ENCODE results near the gene PLK1. TPM values are rescaled to one million over a fixed set of nuclear protein-coding genes. Genes with fewer than 3 reads are reported as not detected.
A peak's percentile ranks its signal among the peaks of the same experiment; 100 is the strongest.

The PLK1 gene
- total and polyA plus RNA-seq, 2 experiments from 2014 or later, result 69.0 to 141 TPM

DNA sequence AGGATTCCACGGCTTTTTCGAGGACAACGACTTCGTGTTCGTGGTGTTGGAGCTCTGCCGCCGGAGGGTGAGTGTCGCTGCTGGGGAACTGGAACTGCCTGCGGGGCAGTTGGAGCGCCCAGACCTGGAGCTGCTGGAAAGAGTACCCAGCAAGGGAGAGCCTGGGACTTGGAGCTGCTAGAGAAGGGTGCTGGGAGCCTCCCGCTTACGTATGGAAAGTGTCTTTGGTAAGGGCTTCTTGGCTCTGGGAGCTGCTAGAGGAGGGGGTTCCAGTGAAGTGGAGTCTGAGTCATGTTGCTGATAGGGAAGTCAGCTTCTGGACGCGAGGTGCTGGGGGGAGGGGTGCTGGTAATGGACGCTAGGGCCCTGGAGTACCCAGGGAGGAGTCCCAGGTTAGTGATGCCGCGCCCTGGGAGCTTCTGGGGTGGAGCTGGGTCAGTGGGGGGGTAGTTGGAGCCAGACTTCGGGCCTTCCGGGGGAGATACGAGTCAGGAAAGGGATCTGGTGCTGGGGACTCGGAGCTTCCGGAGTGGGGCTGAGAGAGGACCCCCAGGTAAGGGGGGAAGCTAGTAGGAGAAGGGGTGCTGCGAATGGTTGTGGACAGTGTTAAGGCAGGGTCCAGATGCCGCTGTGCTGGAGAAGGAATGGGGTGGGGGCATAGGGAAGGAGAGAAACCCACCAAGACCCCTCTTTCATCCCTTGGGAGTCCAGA lies 741 bp downstream of the PLK1 start:
- peaks cover 13% of the 10 kb centered on the region; the same call in 1 of the 2 replicates for H3K4me1 ChIP-seq (ENCODE audit: insufficient read depth)
- no peaks in the 10 kb centered on the region for H3K27me3 ChIP-seq (ENCODE audit: insufficient read depth)
- peaks cover 25% of the 10 kb centered on the region; the same call in 1 of the 2 replicates for H3F3A ChIP-seq (replicated peaks; ENCODE audit: low read depth)
- peaks cover 52% of the 10 kb centered on the region for H3K36me3 Mint-ChIP-seq (ENCODE audit: low read depth)
- H3K27ac Mint-ChIP-seq, result peak overlapping the region; percentile 97
- peaks cover 24% of the 10 kb centered on the region for H4K20me1 ChIP-seq (replicated peaks; ENCODE audit: insufficient read depth)
- peak; percentile 77 for DNase-seq (ENCODE audit: low spot score)
- H3K4me3 ChIP-seq, result peak overlapping the region; percentile 100
- H3K4me3 Mint-ChIP-seq, result peak overlapping the region; percentile 98
- peaks cover 44% of the 10 kb centered on the region for H3K79me2 ChIP-seq (replicated peaks; ENCODE audit: insufficient read depth)
- H3K4me2 ChIP-seq, result peak overlapping the region; percentile 95
- H2AFZ ChIP-seq, result peak overlapping the region; percentile 6; the same call in 1 of the 2 replicates
- peak overlapping the region; percentile 78 for H3K27ac ChIP-seq (ENCODE audit: low read depth)
- peak; percentile 63 for ATAC-seq
- H3K27me3 Mint-ChIP-seq (ENCODE audit: insufficient read depth, low read depth, poor library complexity), result peaks cover 18% of the 10 kb centered on the region
- H3K4me1 Mint-ChIP-seq, result peaks cover 16% of the 10 kb centered on the region
- no peaks in the 10 kb centered on the region for H3K9me3 Mint-ChIP-seq
- no peaks in the 10 kb centered on the region for H3K9me2 ChIP-seq (ENCODE audit: insufficient read depth)
- peaks cover 35% of the 10 kb centered on the region for H3K36me3 ChIP-seq (ENCODE audit: insufficient read depth)
- TF ChIP-seq CREB1 (CRISPR knock-in tag; IDR thresholded peaks at IDR 0.05; ENCODE audit: low read depth) (0 out of 2 replicates have a peak, but pooled peaks have one; percentile 20), EZH2 (IDR thresholded peaks at IDR 0.05; ENCODE audit: low read depth, unreplicated experiment) (no peak)

DNA sequence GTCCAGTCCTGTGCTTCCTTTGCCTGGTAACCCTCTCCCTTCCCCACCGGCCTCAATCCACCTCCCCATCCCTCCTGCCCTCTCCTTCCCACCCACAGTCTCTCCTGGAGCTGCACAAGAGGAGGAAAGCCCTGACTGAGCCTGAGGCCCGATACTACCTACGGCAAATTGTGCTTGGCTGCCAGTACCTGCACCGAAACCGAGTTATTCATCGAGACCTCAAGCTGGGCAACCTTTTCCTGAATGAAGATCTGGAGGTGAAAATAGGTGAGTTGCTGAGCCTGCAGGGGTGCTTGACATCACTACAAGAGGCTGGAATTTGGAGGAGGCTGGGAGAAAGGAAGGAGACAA lies 1.3 kb downstream of the PLK1 start:
- H3K4me3 Mint-ChIP-seq, result peak overlapping the region; percentile 98
- peaks cover 18% of the 10 kb centered on the region for H3K27me3 Mint-ChIP-seq (ENCODE audit: insufficient read depth, low read depth, poor library complexity)
- ATAC-seq, result peak; percentile 6
- DNase-seq (ENCODE audit: low spot score), result peak; percentile 24
- Histone ChIP-seq H2AFZ (no peak overlapping the region), H3K4me2 (peak overlapping the region; percentile 95), H4K20me1 (replicated peaks; ENCODE audit: insufficient read depth) (peaks cover 24% of the 10 kb centered on the region), H3K36me3 (ENCODE audit: insufficient read depth) (peaks cover 40% of the 10 kb centered on the region), H3F3A (replicated peaks; ENCODE audit: low read depth) (peaks cover 25% of the 10 kb centered on the region; the same call in 1 of the 2 replicates), H3K79me2 (replicated peaks; ENCODE audit: insufficient read depth) (peaks cover 45% of the 10 kb centered on the region), H3K4me3 (peak overlapping the region; percentile 100), H3K4me1 (ENCODE audit: insufficient read depth) (peaks cover 13% of the 10 kb centered on the region; the same call in 1 of the 2 replicates), H3K9me2 (ENCODE audit: insufficient read depth) (no peaks in the 10 kb centered on the region), H3K27ac (ENCODE audit: low read depth) (no peak overlapping the region), H3K27me3 (ENCODE audit: insufficient read depth) (no peaks in the 10 kb centered on the region)
- TF ChIP-seq CREB1 (CRISPR knock-in tag; IDR thresholded peaks at IDR 0.05; ENCODE audit: low read depth) (no peak), NANOG (IDR thresholded peaks at IDR 0.05; ENCODE audit: borderline replicate concordance) (no peak), EZH2 (IDR thresholded peaks at IDR 0.05; ENCODE audit: low read depth, unreplicated experiment) (no peak), STAT1 (IDR thresholded peaks at IDR 0.05; ENCODE audit: unreplicated experiment) (no peak), ZNF331 (CRISPR knock-in tag; IDR thresholded peaks at IDR 0.05; ENCODE audit: low read depth) (no peak)
- TF ChIP-seq, protein P1, sequence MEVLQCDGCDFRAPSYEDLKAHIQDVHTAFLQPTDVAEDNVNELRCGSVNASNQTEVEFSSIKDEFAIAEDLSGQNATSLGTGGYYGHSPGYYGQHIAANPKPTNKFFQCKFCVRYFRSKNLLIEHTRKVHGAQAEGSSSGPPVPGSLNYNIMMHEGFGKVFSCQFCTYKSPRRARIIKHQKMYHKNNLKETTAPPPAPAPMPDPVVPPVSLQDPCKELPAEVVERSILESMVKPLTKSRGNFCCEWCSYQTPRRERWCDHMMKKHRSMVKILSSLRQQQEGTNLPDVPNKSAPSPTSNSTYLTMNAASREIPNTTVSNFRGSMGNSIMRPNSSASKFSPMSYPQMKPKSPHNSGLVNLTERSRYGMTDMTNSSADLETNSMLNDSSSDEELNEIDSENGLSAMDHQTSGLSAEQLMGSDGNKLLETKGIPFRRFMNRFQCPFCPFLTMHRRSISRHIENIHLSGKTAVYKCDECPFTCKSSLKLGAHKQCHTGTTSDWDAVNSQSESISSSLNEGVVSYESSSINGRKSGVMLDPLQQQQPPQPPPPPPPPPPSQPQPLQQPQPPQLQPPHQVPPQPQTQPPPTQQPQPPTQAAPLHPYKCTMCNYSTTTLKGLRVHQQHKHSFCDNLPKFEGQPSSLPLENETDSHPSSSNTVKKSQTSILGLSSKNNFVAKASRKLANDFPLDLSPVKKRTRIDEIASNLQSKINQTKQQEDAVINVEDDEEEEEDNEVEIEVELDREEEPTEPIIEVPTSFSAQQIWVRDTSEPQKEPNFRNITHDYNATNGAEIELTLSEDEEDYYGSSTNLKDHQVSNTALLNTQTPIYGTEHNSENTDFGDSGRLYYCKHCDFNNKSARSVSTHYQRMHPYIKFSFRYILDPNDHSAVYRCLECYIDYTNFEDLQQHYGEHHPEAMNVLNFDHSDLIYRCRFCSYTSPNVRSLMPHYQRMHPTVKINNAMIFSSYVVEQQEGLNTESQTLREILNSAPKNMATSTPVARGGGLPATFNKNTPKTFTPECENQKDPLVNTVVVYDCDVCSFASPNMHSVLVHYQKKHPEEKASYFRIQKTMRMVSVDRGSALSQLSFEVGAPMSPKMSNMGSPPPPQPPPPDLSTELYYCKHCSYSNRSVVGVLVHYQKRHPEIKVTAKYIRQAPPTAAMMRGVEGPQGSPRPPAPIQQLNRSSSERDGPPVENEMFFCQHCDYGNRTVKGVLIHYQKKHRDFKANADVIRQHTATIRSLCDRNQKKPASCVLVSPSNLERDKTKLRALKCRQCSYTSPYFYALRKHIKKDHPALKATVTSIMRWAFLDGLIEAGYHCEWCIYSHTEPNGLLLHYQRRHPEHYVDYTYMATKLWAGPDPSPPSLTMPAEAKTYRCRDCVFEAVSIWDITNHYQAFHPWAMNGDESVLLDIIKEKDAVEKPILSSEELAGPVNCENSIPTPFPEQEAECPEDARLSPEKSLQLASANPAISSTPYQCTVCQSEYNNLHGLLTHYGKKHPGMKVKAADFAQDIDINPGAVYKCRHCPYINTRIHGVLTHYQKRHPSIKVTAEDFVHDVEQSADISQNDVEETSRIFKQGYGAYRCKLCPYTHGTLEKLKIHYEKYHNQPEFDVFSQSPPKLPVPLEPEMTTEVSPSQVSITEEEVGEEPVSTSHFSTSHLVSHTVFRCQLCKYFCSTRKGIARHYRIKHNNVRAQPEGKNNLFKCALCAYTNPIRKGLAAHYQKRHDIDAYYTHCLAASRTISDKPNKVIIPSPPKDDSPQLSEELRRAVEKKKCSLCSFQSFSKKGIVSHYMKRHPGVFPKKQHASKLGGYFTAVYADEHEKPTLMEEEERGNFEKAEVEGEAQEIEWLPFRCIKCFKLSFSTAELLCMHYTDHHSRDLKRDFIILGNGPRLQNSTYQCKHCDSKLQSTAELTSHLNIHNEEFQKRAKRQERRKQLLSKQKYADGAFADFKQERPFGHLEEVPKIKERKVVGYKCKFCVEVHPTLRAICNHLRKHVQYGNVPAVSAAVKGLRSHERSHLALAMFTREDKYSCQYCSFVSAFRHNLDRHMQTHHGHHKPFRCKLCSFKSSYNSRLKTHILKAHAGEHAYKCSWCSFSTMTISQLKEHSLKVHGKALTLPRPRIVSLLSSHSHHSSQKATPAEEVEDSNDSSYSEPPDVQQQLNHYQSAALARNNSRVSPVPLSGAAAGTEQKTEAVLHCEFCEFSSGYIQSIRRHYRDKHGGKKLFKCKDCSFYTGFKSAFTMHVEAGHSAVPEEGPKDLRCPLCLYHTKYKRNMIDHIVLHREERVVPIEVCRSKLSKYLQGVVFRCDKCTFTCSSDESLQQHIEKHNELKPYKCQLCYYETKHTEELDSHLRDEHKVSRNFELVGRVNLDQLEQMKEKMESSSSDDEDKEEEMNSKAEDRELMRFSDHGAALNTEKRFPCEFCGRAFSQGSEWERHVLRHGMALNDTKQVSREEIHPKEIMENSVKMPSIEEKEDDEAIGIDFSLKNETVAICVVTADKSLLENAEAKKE (CRISPR knock-in tag; IDR thresholded peaks at IDR 0.05), result no peak
- TF ChIP-seq, protein P2, sequence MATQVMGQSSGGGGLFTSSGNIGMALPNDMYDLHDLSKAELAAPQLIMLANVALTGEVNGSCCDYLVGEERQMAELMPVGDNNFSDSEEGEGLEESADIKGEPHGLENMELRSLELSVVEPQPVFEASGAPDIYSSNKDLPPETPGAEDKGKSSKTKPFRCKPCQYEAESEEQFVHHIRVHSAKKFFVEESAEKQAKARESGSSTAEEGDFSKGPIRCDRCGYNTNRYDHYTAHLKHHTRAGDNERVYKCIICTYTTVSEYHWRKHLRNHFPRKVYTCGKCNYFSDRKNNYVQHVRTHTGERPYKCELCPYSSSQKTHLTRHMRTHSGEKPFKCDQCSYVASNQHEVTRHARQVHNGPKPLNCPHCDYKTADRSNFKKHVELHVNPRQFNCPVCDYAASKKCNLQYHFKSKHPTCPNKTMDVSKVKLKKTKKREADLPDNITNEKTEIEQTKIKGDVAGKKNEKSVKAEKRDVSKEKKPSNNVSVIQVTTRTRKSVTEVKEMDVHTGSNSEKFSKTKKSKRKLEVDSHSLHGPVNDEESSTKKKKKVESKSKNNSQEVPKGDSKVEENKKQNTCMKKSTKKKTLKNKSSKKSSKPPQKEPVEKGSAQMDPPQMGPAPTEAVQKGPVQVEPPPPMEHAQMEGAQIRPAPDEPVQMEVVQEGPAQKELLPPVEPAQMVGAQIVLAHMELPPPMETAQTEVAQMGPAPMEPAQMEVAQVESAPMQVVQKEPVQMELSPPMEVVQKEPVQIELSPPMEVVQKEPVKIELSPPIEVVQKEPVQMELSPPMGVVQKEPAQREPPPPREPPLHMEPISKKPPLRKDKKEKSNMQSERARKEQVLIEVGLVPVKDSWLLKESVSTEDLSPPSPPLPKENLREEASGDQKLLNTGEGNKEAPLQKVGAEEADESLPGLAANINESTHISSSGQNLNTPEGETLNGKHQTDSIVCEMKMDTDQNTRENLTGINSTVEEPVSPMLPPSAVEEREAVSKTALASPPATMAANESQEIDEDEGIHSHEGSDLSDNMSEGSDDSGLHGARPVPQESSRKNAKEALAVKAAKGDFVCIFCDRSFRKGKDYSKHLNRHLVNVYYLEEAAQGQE (IDR thresholded peaks at IDR 0.05; ENCODE audit: unreplicated experiment), result no peak
- peaks cover 16% of the 10 kb centered on the region for H3K4me1 Mint-ChIP-seq
- H3K9me3 Mint-ChIP-seq, result no peaks in the 10 kb centered on the region
- peaks cover 56% of the 10 kb centered on the region for H3K36me3 Mint-ChIP-seq (ENCODE audit: low read depth)
- peak overlapping the region; percentile 97 for H3K27ac Mint-ChIP-seq
